ENCODE results near the gene GASK1A.

GASK1A gene

GRCh38 chr3:43096761-43097160 is 117.7 kb downstream of the GASK1A start (continued):
- TF ChIP-seq REST (tag by site-specific recombination; IDR thresholded peaks at IDR 0.05): no peak
- no peak for TF ChIP-seq ZNF660 (tag by site-specific recombination; IDR thresholded peaks at IDR 0.05)

- Histone ChIP-seq H3K27ac (ENCODE audit: extremely low read depth, low read depth, low read length) (no peak overlapping the region), H3K4me3 (ENCODE audit: low read depth, low read length) (no peak overlapping the region), H3K9me3 (ENCODE audit: control insufficient read depth, insufficient read depth, low read depth, low read length) (no peaks in the 10 kb centered on the region), H3K4me1 (ENCODE audit: control insufficient read depth, insufficient read depth, low read length) (no peaks in the 10 kb centered on the region), H3K36me3 (ENCODE audit: control insufficient read depth in 2 of 2, insufficient read depth in 1 of 2, low read length in 2 of 2) (peaks cover 0 to 4% of the 10 kb centered on the region in 2 experiments; a peak in 1 of 3 replicates)
- ChIA-PET POLR2A (no interaction called here), CTCF (interaction anchor here (0.7 to 1.5 kb wide), 3 partner anchors 26 to 136 kb away, joined by 4 to 7 read pairs (median 5); no protein-coding TSS in a partner anchor)
- TF ChIP-seq ZNF398 (tag by site-specific recombination; IDR thresholded peaks at IDR 0.05) (peak; percentile 48), SALL2 (tag by site-specific recombination; IDR thresholded peaks at IDR 0.05; ENCODE audit: borderline replicate concordance) (no peak), ZNF26 (tag by site-specific recombination; IDR thresholded peaks at IDR 0.05) (no peak), ZNF157 (tag by site-specific recombination; IDR thresholded peaks at IDR 0.05) (no peak)
These were observed 118.4 kb downstream of the GASK1A start for GRCh38 chr3:43097400-43098080.

- Histone ChIP-seq H3K4me1 (ENCODE audit: control insufficient read depth, insufficient read depth, low read length) (no peaks in the 10 kb centered on the region), H3K27ac (ENCODE audit: extremely low read depth, low read depth, low read length) (no peak overlapping the region), H3K4me3 (ENCODE audit: low read depth, low read length) (no peak overlapping the region), H3K9me3 (ENCODE audit: control insufficient read depth, insufficient read depth, low read depth, low read length) (no peaks in the 10 kb centered on the region), H3K36me3 (ENCODE audit: control insufficient read depth in 2 of 2, insufficient read depth in 1 of 2, low read length in 2 of 2) (peaks cover 0 to 4% of the 10 kb centered on the region in 2 experiments; a peak in 1 of 3 replicates)
- ChIA-PET CTCF (no interaction called here), POLR2A (no interaction called here)
- no peak for TF ChIP-seq YY1 (tag by site-specific recombination; IDR thresholded peaks at IDR 0.05)
- no peak for TF ChIP-seq KLF16 (tag by site-specific recombination; IDR thresholded peaks at IDR 0.05)
- no peak for TF ChIP-seq SP3 (tag by site-specific recombination; IDR thresholded peaks at IDR 0.05)
- no peak for TF ChIP-seq ZBTB1 (tag by site-specific recombination; IDR thresholded peaks at IDR 0.05)
- TF ChIP-seq SCRT2 (tag by site-specific recombination; IDR thresholded peaks at IDR 0.05): no peak
- TF ChIP-seq ZNF501 (tag by site-specific recombination; IDR thresholded peaks at IDR 0.05): no peak
- no peak for TF ChIP-seq ZNF391 (tag by site-specific recombination; IDR thresholded peaks at IDR 0.05; ENCODE audit: borderline replicate concordance, low read depth)
- no peak for TF ChIP-seq PBX3 (CRISPR knock-in tag; IDR thresholded peaks at IDR 0.05)
- TF ChIP-seq ZNF362 (tag by site-specific recombination; IDR thresholded peaks at IDR 0.05): no peak
These were observed 119.7 kb downstream of the GASK1A start for GRCh38 chr3:43098761-43099160.
